Right lobe of liver (tissue), 6 donors: ENCODE data around the gene EDIL3. TPM values are rescaled to one million over a fixed set of nuclear protein-coding genes. Genes with fewer than 3 reads are reported as not detected.
A peak's percentile ranks its signal among the peaks of the same experiment; 100 is the strongest.

Experiments
- ATAC-seq, 4 donors: fragments of 200-7000 bp; cut with Tn5 transposase; one replicate each; pipeline ENCODE4 v1.9.1; 2020; ENCODE audit warnings: mild to moderate bottlenecking in 4 of 4, moderate library complexity in 4 of 4
- DNase-seq, 3 donors: peaks; one replicate each; pipeline ENCODE4 v3.0.0-alpha.2; 2020
- H3K27ac ChIP-seq, 3 donors: fragments of 200-600 bp; one replicate each; pipeline ENCODE4 v1.8.0; 2022
- H3K27me3 ChIP-seq, 2 donors: fragments of 200-600 bp; one replicate each; pipeline ENCODE4 v1.8.0; 2022
- H3K36me3 ChIP-seq, 4 donors: fragments of 200-600 bp; sonication (generic) in 1 of 4; one replicate each; pipeline versions ENCODE4 v1.5.1 to v1.8.0; 2017 to 2022; ENCODE audit warnings: control low read depth in 1 of 4
- H3K4me1 ChIP-seq, 4 donors: fragments of 200-600 bp; sonication (generic) in 1 of 4; one replicate each; pipeline versions ENCODE4 v1.5.1 to v1.8.0; 2017 to 2022; ENCODE audit warnings: control low read depth in 1 of 4
- H3K4me3 ChIP-seq, 3 donors: fragments of 200-600 bp; one replicate each; pipeline ENCODE4 v1.8.0; 2022
- H3K9me3 ChIP-seq, 4 donors: fragments of 200-600 bp; sonication (generic) in 1 of 4; one replicate each; pipeline versions ENCODE4 v1.5.1 to v1.8.0; 2017 to 2022; ENCODE audit warnings: control low read depth in 1 of 4
- POLR2A ChIP-seq: fragments of 450-650 bp; IDR thresholded peaks from one replicate; pipeline ENCODE4 v1.6.1; 2017; ENCODE audit warnings: antibody characterized with exemption, mild to moderate bottlenecking
- WGBS: methylation state at CpG from one replicate; pipeline ENCODE4 v1.1.6; 2018; ENCODE audit warnings: low coverage, low lambda C conversion rate; ENCODE audit not compliant: insufficient coverage; ENCODE audit errors: missing lambda C conversion rate; 5-methylcytosine and 5-hydroxymethylcytosine counted together
- intact Hi-C, 2 donors: fragments of 100-400 bp; cut with DNase I; formaldehyde crosslinking; loops; one replicate each; pipeline versions ENCODE4 v1.11.2 to v1.14.1; 2022
- total RNA-seq, 6 experiments: library from RNA; depleted of rRNA in 2 of 6; stranded (reverse); fragments of >200 nt in 2 of 6; fragmentation: NEBNext Ultra II Directional in 3 of 6; extraction: Animal tissue kit (Norgen Biotek cat#: 25700) in 3 of 6; gene quantifications; one replicate each; pipeline versions ENCODE4 v1.1.0 to v1.2.4, GENCODE V29; 2016 to 2023
- TF ChIP-seq, protein P1 (sequence below), 4 donors: fragments of 200-600 bp in 3 of 4; fragments of 450-650 bp in 1 of 4; IDR thresholded peaks; one replicate each; pipeline versions ENCODE4 v1.5.1 to v1.8.0; 2016 to 2022; ENCODE audit warnings: antibody characterized with exemption in 4 of 4, mild to moderate bottlenecking in 2 of 4
- donor health status: DM: no; HTN: yes; CAD: no.
- donor health status: DM: no; HTN: no; CAD: no.
- donor health status: DM: no; HTN: no; CAD: no.
- donor health status: DM: no; HTN: yes; CAD: no.
- donor health status: DM: no; HTN: yes; CAD: no.

The EDIL3 gene
- total RNA-seq, 6 experiments from 2014 or later = 0.61 to 0.84 (median 0.68) TPM; not detected in 3

DNA sequence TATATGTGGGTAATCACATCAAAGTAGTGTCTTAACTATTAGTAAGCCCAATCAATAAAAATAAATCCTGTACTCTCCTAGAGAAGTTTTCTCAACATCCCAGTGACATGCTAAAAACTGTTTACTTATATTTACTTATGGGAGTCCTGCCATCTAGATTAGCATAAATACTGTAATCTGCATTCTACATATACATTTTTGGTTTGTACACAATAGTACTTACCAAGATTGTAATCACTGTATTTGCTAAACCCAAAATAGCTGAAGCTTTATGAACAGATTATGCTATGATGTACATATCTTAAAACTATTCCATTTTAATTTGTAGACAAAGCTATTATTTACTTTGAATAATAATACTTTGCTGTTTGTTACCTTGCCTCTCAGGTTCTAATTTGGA lies 105.4 kb downstream of the EDIL3 start:
- H3K4me1 ChIP-seq = no peaks in the 10 kb centered on the region
- H3K27ac ChIP-seq = no peak overlapping the region
- DNase-seq (no peak), ATAC-seq (no peak)
- no peaks in the 10 kb centered on the region for H3K36me3 ChIP-seq
- no peak for TF ChIP-seq POLR2A
- TF ChIP-seq, protein P1, sequence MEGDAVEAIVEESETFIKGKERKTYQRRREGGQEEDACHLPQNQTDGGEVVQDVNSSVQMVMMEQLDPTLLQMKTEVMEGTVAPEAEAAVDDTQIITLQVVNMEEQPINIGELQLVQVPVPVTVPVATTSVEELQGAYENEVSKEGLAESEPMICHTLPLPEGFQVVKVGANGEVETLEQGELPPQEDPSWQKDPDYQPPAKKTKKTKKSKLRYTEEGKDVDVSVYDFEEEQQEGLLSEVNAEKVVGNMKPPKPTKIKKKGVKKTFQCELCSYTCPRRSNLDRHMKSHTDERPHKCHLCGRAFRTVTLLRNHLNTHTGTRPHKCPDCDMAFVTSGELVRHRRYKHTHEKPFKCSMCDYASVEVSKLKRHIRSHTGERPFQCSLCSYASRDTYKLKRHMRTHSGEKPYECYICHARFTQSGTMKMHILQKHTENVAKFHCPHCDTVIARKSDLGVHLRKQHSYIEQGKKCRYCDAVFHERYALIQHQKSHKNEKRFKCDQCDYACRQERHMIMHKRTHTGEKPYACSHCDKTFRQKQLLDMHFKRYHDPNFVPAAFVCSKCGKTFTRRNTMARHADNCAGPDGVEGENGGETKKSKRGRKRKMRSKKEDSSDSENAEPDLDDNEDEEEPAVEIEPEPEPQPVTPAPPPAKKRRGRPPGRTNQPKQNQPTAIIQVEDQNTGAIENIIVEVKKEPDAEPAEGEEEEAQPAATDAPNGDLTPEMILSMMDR (IDR thresholded peaks at IDR 0.05) = no peak
- H3K4me3 ChIP-seq = no peak overlapping the region
- H3K27me3 ChIP-seq = no peaks in the 10 kb centered on the region
- intact Hi-C loops = no loop called here
- H3K9me3 ChIP-seq = no peaks in the 10 kb centered on the region

DNA sequence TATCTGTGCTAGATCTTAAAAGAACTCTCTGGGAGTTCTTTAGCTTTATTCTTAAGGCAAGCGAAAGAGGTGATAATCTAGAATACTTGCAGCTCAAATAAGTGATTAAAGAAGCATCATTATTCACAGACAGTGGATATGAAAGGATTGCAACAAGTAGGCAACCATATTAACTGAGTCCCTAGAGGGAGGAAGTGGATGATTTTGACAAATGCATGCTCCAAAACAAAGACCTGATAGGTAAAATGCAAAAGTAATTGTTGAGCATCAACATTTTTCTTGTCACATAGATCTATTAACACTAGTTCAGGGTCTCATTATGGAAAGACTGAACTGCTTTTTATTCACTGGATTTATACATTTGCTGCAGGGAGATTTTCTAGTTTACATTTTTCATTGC lies 109.1 kb downstream of the EDIL3 start:
- no peaks in the 10 kb centered on the region for H3K36me3 ChIP-seq
- WGBS = 92% methylated on average over 1 of the region's 1 CpG
- intact Hi-C loops = no loop called here
- no peaks in the 10 kb centered on the region for H3K9me3 ChIP-seq
- no peak overlapping the region for H3K4me3 ChIP-seq
- no peaks in the 10 kb centered on the region for H3K4me1 ChIP-seq
- TF ChIP-seq, protein P1 (IDR thresholded peaks at IDR 0.05) = no peak
- no peak for TF ChIP-seq POLR2A
- ATAC-seq = no peak
- no peak overlapping the region for H3K27ac ChIP-seq
- H3K27me3 ChIP-seq = no peaks in the 10 kb centered on the region
- DNase-seq = no peak

DNA sequence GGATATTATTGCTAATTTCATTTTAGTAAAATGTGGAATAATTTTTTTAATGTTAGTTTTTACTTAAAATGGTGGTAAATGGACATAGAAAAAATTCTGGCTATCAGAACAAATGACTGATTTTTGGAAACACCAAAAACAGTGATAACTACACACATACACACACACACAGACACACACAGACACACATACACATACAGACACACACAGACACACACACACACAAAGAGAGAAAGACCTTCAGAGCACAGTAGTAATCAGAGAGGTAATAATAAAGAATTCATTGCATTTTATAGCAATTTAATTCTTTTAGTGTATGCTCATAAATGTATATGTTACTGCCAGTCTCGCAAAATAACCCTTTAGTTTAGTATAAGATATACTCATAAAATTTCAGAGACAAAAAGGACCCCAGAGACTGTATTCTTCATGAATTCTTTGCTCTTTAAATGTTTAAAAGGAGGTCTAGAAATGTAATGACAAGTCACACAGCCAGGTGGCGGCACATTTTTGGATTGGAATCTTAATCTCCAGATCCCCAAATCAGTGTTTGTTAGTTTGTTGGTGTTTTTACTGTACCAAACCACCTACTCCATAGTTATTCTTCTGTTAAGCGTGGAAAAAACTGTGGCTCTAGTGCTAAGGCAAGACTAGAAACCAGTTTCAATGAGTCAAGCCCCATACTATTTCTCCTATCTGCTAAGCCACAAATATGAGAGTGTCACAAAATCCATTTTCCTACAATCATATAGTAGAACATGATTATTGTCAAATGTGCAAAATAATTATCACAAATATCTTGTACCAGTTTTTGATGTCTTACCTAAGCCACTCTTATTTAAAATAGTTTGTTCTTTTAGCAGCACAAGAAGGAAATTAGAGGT lies 109.9 kb downstream of the EDIL3 start:
- ATAC-seq (peak; percentile 56 to 72 (median 66)), DNase-seq (no peak)
- Histone ChIP-seq H3K27ac (no peak overlapping the region), H3K4me3 (no peak overlapping the region), H3K4me1 (no peaks in the 10 kb centered on the region), H3K36me3 (no peaks in the 10 kb centered on the region), H3K27me3 (no peaks in the 10 kb centered on the region), H3K9me3 (no peaks in the 10 kb centered on the region)
- intact Hi-C loops = no loop called here
- WGBS = 25% methylated on average over 3 of the region's 3 CpGs
- TF ChIP-seq, protein P1 (IDR thresholded peaks at IDR 0.05) = peak; percentile 48 to 63 (median 59)
- no peak for TF ChIP-seq POLR2A

DNA sequence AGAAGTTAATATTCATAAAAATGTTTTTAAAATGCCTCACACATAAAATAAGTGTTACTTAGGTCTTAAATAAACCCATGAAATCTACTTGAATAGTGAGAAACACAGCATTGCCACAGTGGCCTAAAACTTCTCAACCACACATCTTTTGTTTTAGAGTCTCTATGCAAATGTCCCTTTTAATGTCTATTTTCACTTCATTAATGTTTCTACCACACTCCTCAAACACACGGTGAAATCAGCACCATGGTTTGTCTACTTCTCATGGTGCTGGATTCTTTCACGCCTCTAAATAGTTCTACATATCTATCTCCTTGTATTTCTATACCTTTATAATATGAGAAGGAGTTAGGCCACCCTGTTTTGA lies 111.2 kb downstream of the EDIL3 start:
- ATAC-seq = no peak
- no peak overlapping the region for H3K27ac ChIP-seq
- H3K4me3 ChIP-seq = no peak overlapping the region
- 53% methylated on average over 2 of the region's 2 CpGs for WGBS
- no peaks in the 10 kb centered on the region for H3K27me3 ChIP-seq
- intact Hi-C loops = no loop called here
- H3K4me1 ChIP-seq = no peaks in the 10 kb centered on the region
- no peaks in the 10 kb centered on the region for H3K9me3 ChIP-seq
- TF ChIP-seq, protein P1 (IDR thresholded peaks at IDR 0.05) = no peak
- no peak for TF ChIP-seq POLR2A
- H3K36me3 ChIP-seq = no peaks in the 10 kb centered on the region
- DNase-seq = no peak
